GM18505 (cell line): ENCODE data around the gene APOOL.
"Not testable (repeated sequence)": the region's sequence is repeated elsewhere in the genome, so short reads cannot be mapped to it uniquely, and the experiment has no call there.

ENCODE experiments used
- ATAC-seq: cut with Tn5 transposase; IDR thresholded peaks from one replicate; pipeline ENCODE4 v1.9.1; 2021; ENCODE audit not compliant: unreplicated experiment
- POLR2A ChIP-seq: IDR thresholded peaks from 4 replicates; pipeline ENCODE4 v1.6.1; 2011; ENCODE audit warnings: borderline replicate concordance; ENCODE audit not compliant: insufficient read depth, insufficient read length; ENCODE audit errors: extremely low read depth

The APOOL gene, protein sequence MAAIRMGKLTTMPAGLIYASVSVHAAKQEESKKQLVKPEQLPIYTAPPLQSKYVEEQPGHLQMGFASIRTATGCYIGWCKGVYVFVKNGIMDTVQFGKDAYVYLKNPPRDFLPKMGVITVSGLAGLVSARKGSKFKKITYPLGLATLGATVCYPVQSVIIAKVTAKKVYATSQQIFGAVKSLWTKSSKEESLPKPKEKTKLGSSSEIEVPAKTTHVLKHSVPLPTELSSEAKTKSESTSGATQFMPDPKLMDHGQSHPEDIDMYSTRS

DNA sequence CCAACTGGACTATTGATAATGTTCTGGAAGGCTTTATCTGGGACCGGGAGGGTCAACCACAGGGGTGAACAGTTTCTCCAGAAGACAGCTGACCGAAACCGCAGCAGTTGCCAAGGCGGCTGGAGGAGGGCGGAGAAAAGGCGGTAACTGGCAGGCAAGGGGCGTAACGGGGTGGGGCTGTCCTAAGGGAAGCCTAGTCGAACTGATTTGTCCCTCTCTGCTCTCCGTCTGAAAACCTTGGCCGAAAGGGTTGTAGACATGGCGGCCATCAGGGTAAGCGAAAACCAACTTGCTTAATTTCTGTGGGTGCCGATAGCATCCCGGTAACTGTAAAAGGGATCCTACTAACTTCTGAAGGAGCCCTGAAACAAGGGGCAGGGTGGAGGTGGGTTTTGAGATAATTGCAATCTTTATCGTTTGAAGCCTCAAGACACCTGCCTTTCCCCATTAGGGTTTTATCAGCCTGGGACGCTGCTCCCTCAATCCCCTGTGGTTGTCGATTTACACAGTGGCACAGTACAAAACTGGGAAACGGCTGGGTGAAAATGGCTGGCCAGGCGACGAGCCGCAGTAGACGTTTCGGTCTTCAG, at the start of gene APOOL:
APOOL (plus strand) TSS at position 223 of the 590 bp plus-strand sequence; CDS start at position 259, 36 bp downstream.
- ATAC-seq, result peak; percentile 95
- TF ChIP-seq POLR2A, result peak; percentile 56

DNA sequence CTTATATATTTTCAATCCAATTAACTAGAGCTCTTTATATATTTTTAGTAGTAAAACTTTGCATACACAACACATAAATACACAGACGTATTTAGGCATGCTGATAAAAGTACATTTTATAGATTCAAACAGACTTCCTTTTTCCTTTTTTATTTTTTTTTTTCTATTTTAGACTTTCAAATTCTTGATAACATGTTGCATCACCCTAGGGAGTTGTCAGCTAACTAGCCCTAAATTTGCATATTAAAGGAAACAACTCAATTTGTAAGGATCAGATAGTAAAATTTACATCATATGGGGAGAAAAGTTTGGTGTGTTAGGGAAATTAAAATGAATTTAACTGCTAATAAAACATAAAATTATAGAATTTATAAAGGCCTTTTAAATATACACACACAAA, 47.4 kb upstream of the APOOL start:
- ATAC-seq, result no peak
- no peak for TF ChIP-seq POLR2A

DNA sequence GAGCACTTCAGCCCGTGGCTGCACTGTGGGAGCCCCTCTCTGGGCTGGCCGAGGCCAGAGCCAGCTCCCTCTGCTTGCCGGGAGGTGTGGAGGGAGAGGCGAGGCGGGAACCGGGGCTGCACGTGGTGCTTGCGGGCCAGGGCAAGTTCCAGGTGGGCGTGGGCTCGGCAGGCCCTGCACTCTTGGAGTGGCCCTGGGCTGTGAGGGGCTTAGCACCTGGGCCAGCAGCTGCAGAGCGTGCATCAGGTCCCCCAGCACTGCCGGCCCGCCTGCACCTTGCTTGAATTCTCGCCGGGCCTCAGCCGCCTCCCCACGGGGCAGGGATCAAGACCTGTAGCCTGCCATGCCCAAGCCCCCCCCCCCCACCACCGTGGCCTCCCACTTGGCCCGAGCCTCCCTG, 28.9 kb upstream of the APOOL start:
- ATAC-seq, result no peak
- no peak for TF ChIP-seq POLR2A

DNA sequence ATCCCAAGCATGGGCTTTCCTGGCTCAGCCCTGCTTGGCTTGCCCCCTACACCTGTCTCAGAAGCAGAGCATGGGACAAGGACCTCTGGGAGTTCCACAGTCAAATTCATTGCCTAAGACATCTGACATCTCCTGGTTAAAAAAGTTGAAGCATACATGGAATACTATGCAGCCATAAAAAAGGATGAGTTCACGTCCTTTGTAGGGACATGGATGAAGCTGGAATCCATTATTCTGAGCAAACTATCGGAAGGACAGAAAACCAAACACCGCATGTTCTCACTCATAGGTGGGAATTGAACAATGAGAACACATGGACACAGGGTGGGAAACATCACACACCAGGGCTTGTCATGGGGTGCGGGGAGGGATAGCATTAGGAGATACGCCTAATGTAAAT, 11.9 kb upstream of the APOOL start:
- ATAC-seq, result not testable (repeated sequence)

DNA sequence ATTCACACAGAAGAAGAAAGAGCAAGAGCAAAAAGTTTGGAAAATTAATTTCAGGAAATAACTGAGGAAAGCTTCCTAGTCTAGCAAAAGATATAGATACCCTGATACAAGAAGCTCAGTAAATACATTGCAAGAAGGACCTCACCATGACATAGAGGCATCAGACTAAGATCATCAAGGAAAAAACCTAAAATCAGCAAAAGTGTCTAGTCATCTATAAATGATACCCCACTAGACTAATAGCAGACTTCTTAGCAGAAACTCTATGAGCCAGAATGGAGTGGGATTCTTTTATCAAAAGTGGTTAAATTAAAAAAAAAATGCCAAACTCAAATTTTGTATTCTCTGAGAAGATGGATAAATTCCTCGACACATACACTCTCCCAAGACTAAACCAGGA, 10.5 kb upstream of the APOOL start:
- no peak for TF ChIP-seq POLR2A
- ATAC-seq, result no peak

DNA sequence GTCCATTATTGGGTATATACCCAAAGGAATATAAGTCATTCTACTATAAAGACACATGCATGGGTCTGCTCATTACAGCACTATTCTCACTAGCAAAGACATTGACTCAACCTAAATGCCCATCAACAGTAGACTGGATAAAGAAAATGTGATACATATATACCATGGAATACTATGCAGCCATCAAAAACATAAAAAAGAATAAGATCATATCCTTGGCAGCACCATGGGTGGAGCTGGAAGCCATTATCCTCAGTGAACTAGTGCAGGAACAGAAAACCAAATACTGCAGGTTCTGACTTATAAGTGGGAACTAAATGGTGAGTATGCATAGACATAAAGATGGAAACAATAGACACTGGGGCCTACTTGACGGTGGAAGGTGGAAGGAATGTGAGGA, 2.3 kb upstream of the APOOL start:
- TF ChIP-seq POLR2A, result no peak
- ATAC-seq, result no peak

DNA sequence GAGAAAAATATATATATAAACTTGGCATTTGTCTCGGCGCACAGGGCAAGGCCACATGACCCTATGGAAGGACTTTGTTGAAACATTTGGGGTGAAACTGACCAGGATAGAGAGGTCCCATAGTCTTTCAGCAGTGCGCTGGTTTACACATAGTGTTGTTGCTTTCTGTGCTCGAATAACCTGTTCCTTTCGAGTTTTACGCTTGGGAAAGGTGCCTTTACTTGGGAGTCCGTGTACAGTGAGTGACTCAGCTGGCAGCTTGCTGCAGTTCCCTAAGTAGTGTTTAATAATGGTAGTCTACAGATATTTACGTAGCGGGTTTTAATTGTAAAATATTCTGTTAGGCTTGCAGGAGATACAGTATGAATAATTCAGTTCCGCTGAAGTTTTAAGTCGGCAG, 578 bp downstream of the APOOL start:
- no peak for TF ChIP-seq POLR2A
- peak; percentile 4 for ATAC-seq

DNA sequence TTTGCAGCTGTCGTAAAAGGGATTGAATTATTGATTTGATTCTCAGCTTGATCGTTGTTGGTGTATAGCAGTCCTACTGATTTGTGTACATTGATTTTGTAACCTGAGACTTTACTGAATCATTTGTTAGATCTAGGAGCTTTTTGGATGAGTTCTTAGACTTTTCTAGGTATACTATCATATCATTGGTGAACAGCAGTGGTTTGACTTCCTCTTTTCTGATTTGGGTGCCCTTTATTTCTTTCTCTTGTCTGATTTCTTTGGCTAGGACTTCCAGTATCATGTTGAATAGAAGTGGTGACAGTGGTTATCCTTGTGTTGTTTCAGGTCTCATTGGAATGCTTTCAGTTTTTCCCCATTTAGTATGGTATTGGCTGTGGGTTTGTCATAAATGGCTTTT, 8.4 kb downstream of the APOOL start:
- TF ChIP-seq POLR2A, result no peak
- ATAC-seq, result no peak

DNA sequence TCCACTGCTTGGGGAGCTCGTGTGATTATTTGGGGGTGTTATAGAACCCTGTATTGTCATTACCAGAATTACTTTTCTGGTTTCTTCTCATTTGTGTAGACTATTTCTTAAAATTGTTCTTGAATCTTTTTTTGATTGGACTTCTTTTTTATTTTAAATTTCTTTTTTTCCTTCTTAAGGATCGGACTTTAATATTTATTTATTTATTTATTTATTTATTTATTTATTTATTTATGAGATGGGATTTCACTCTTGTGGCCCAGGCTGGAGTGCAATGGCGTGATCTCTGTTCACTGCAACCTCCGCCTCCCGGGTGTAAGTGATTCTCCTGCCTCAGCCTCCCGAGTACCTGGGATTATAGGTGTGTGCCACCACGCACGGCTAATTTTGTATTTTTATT, 11.7 kb downstream of the APOOL start:
- ATAC-seq, result not testable (repeated sequence)

DNA sequence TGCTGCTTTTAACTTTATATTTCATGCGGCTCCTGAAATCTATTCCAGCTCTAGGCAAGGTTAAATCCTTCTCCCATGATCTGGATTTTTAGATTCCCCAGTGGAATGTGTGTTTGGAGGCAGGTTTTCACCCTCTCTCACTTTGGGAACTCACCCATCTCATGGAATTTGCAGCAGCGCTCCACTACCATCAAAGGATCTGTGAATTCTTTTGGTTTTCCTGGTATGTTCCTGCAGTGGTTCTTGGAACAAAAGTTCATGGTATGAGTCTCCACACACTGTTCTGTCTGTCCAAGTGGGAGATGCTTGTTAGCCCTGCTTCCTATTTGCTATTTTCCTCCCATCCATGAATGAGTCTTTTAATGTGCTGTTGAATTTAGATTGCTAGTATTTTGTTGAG, 14.0 kb downstream of the APOOL start:
- no peak for ATAC-seq
- TF ChIP-seq POLR2A, result no peak

DNA sequence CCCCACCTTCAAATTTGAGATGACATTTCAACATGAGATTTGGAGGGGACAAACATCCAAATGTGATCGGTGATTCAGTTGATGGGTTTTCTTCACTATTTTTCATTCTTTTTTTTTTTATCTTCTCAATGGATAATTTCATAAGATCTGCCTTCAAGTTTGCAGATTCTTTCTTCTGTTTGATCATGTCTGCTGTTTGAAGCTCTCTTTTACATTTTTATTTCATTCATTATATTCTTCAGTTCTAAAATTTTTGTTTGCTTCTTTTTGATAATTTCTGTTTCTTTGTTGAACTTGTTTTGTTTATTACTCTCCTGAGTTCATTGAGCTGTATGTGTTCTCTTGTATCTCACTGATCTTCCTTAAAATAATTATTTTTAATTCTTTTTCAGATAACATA, 14.8 kb downstream of the APOOL start:
- no peak for TF ChIP-seq POLR2A
- no peak for ATAC-seq

DNA sequence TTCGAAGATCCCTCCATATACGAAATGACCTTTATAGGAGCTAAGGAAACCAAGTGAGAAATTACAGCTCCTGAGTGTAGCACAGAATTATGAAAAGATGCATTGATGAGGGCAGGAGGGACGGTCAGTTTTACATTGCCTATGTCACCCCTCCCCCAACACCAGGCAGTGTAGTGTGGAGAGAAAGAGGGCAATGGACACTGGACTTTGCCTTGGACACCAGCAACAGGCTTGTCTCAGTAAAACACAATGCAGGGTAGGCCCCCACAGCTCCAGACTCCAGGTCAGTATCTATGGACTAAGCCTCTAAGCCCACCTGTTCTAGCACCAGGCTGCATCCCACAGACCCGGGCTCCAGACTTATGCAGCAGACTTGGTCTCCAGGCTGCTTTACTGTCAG, 16.5 kb downstream of the APOOL start:
- ATAC-seq, result no peak
- TF ChIP-seq POLR2A, result no peak

DNA sequence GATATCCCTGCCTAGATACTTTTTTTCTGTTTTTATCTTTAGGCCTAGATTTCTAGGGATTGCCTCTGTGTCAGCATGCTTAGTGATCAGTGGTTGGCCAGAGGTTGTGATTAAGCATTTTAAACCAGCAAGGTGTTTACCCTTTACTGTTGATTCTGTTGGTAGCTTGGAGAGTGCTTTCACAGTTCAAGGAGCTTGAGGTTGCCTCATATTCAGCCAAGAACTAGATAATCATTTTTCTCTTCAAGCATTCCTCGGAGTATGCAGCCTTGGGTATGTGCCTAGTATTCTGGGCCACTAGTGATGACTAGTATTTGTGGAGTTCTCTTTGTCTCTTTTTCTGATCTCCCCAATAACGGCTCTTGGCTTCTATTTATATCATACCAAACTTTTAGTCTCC, 20.4 kb downstream of the APOOL start:
- TF ChIP-seq POLR2A, result no peak
- no peak for ATAC-seq

DNA sequence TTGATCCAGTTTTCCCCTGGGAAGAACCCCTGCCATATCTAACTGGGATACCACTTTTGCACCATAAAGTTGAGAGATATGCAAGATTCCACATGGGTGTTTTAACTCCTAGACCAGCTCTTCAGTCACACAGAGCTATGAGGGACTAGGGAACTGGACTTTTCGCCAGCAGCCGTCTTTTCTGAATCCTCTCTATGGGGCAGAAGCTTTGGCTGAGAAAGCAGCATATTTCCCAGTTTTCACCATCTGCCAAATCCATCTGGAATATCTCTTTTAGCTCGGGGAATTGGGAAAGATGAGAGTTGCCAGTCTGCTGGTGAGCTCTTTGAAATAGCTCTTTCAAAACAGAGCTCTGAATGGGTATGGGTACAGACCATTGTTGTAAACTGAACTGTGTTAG, 20.9 kb downstream of the APOOL start:
- ATAC-seq, result no peak
- no peak for TF ChIP-seq POLR2A

DNA sequence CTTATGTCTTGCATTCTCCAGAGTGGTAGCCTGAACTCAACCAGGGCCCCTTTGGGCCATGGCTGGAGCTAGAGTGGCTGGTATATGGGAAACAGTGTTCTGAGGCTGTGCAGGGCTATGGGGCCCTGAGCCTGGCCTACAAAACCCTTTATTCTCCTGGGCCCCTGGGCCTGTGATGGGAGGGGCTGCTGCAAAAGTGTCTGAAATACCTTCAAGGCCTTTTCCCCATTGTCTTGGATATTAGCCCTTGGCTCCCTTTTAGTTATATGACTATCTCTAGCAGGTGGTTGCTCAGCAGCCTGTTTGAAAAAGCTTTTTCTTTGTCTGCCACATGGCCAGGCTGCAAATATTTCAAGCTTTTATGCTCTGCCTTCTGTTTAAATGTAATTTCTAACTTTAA, 22.5 kb downstream of the APOOL start:
- no peak for ATAC-seq
- no peak for TF ChIP-seq POLR2A

DNA sequence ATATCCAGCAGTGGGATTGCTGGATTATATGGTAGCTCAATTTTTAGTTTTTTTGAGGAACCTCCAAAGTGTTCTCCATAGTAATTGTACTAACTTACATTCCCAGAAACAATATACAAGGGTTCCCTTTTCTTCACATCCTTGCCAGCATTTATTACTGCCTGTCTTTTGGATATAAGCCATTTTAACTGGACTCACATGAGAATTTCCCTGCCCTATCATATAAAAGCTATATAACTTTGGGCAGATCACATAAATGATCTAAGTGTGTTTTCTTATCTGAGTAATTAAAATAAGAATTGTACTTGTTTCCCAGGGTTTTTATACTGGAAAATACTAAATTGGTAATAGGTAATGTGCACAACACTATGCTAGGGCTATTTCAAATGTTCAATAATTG, 25.4 kb downstream of the APOOL start:
- TF ChIP-seq POLR2A, result no peak
- ATAC-seq, result no peak

DNA sequence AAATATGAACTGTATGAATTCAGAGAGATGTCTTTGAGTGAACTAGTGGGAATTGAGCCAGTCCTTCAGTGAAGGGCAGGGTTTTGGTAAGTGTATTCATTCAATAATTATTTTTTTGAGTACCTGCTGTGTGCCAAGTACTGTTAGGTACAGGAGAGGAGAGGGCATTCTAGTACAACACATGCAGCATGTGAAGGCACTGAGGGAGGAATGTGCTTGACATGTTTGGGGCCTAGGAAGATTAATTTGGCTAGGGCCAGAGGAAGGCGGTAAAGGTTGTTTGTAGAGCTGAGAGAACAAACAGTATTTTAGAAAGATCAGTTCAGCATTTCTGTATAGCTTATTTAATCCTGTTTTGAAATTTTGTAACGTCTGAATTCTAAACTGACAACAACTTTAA, 27.8 kb downstream of the APOOL start:
- ATAC-seq, result no peak
- no peak for TF ChIP-seq POLR2A
